ENCODE data around the gene CA10.

CA10 gene

GRCh38 chr17:51857052-51857597 is 301.4 kb downstream of the CA10 start:
- Histone ChIP-seq H3K27ac (no peak overlapping the region), H3K4me3 (no peak overlapping the region)
- DNase-seq (ENCODE audit: low spot score): no peak
- no peak for TF ChIP-seq CTCF (IDR thresholded peaks at IDR 0.05)

- no peak for DNase-seq (ENCODE audit: low spot score)
- H3K4me3 ChIP-seq: no peak overlapping the region
- no peak for TF ChIP-seq CTCF (IDR thresholded peaks at IDR 0.05)
- no peak overlapping the region for H3K27ac ChIP-seq
These were observed 302.7 kb downstream of the CA10 start for GRCh38 chr17:51855806-51856205.

GRCh38 chr17:51853857-51854256 is 304.7 kb downstream of the CA10 start:
- TF ChIP-seq CTCF (IDR thresholded peaks at IDR 0.05): no peak
- DNase-seq (ENCODE audit: low spot score): no peak
- Histone ChIP-seq H3K27ac (no peak overlapping the region), H3K4me3 (no peak overlapping the region)

- no peak overlapping the region for H3K4me3 ChIP-seq
- no peak overlapping the region for H3K27ac ChIP-seq
- no peak for TF ChIP-seq CTCF (IDR thresholded peaks at IDR 0.05)
- no peak for DNase-seq (ENCODE audit: low spot score)
These were observed 305.9 kb downstream of the CA10 start for GRCh38 chr17:51852603-51853002.

GRCh38 chr17:51850201-51850600 is 308.3 kb downstream of the CA10 start:
- no peak overlapping the region for H3K4me3 ChIP-seq
- TF ChIP-seq CTCF (IDR thresholded peaks at IDR 0.05): no peak
- DNase-seq (ENCODE audit: low spot score): no peak
- no peak overlapping the region for H3K27ac ChIP-seq

- H3K27ac ChIP-seq: no peak overlapping the region
- no peak for DNase-seq (ENCODE audit: low spot score)
- no peak for TF ChIP-seq CTCF (IDR thresholded peaks at IDR 0.05)
- no peak overlapping the region for H3K4me3 ChIP-seq
These were observed 310.1 kb downstream of the CA10 start for GRCh38 chr17:51848451-51848850.

GRCh38 chr17:51846566-51846965 is 311.9 kb downstream of the CA10 start:
- H3K27ac ChIP-seq: no peak overlapping the region
- no peak overlapping the region for H3K4me3 ChIP-seq
- DNase-seq (ENCODE audit: low spot score): no peak
- no peak for TF ChIP-seq CTCF (IDR thresholded peaks at IDR 0.05)

Measured in coronary artery (tissue), 2 donors.